Stimulated activated CD4-positive, alpha-beta T cell treated with anti-CD3 and anti-CD28 coated beads, Interleukin-4, amount 100 ng/mL, for 24 hours (primary cell): ENCODE results near the gene EPHA2.
"Not testable (repeated sequence)": the region's sequence is repeated elsewhere in the genome, so short reads cannot be mapped to it uniquely, and the experiment has no call there.

Source experiments
- DNase-seq: peaks from one replicate; pipeline ENCODE4 v3.0.0-alpha.2; 2020

Gene EPHA2

GRCh38 chr1:16167331-16168143, 11.7 kb upstream of the EPHA2 start:
- peak; percentile 64 for DNase-seq

- no peak for DNase-seq
These were observed 10.2 kb upstream of the EPHA2 start for GRCh38 chr1:16166117-16166516.

GRCh38 chr1:16165548-16165947, 9.7 kb upstream of the EPHA2 start:
- no peak for DNase-seq

- no peak for DNase-seq
These were observed 9.2 kb upstream of the EPHA2 start for GRCh38 chr1:16165073-16165364.

- DNase-seq, result peak; percentile 17
These were observed 8.6 kb upstream of the EPHA2 start for GRCh38 chr1:16164213-16165072.

GRCh38 chr1:16163608-16164212, 7.8 kb upstream of the EPHA2 start:
- DNase-seq, result not testable (repeated sequence)

- peak; percentile 51 for DNase-seq
These were observed 6.4 kb upstream of the EPHA2 start for GRCh38 chr1:16162163-16162822.

GRCh38 chr1:16161717-16162116, 5.8 kb upstream of the EPHA2 start:
- DNase-seq, result no peak

- DNase-seq, result no peak
These were observed 3.3 kb upstream of the EPHA2 start for GRCh38 chr1:16158993-16159831.

- DNase-seq, result peak; percentile 15
These were observed 2.2 kb upstream of the EPHA2 start for GRCh38 chr1:16158025-16158424.

GRCh38 chr1:16156848-16157495, 1.1 kb upstream of the EPHA2 start:
- DNase-seq, result no peak

- no peak for DNase-seq
These were observed 1.7 kb downstream of the EPHA2 start for GRCh38 chr1:16153999-16154673.

GRCh38 chr1:16153096-16153998, 2.5 kb downstream of the EPHA2 start:
- no peak for DNase-seq

- no peak for DNase-seq
These were observed 3.3 kb downstream of the EPHA2 start for GRCh38 chr1:16152481-16153087.

- no peak for DNase-seq
These were observed 3.9 kb downstream of the EPHA2 start for GRCh38 chr1:16151995-16152384.

- DNase-seq, result no peak
These were observed 4.5 kb downstream of the EPHA2 start for GRCh38 chr1:16151196-16151994.

GRCh38 chr1:16150508-16150907, 5.4 kb downstream of the EPHA2 start:
- no peak for DNase-seq

- no peak for DNase-seq
These were observed 6.0 kb downstream of the EPHA2 start for GRCh38 chr1:16149702-16150488.
